SK-N-SH (cell line): ENCODE results near the gene AOAH. TPM values are rescaled to one million over a fixed set of nuclear protein-coding genes. Genes with fewer than 3 reads are reported as not detected.

Experiments used
- CTCF ChIA-PET: fragments of 300-600, 350-600 bp; formaldehyde crosslinking; extraction: SDS; loops from one replicate; lab custom pipeline; 2021; lab: Yijun Ruan, JAX
- POLR2A ChIA-PET: fragments of 350-600 bp; sonication (Branson Sonifier 250); formaldehyde crosslinking; extraction: SDS; loops from one replicate; lab custom pipeline; 2020; ENCODE audit warnings: antibody characterized with exemption, inconsistent platforms; lab: Yijun Ruan, JAX
- DNase-seq: peaks from one replicate; pipeline ENCODE4 v3.0.0; 2012
- H2AFZ ChIP-seq: fragments of 200-600 bp; sonication (generic); 2 replicates; pipeline ENCODE4 v1.8.1; 2016; ENCODE audit warnings: antibody characterized with exemption, mild to moderate bottlenecking, low read depth
- H3F3A ChIP-seq: fragments of 200-600 bp; sonication (generic); replicated peaks from 2 replicates; pipeline ENCODE3; 2016; ENCODE audit warnings: antibody characterized with exemption, mild to moderate bottlenecking; ENCODE audit not compliant: insufficient read depth
- H3K27ac ChIP-seq, 2 experiments: fragments of 200-500 bp in 1 of 2; fragments of 200-600 bp in 1 of 2; sonication (Bioruptor generic) in 1 of 2; sonication (generic), shearing (Covaris generic) in 1 of 2; 2 replicates each; pipeline versions ENCODE4 v1.5.1 to v1.6.1; 2014 to 2016; ENCODE audit warnings: low read depth in 2 of 2, inconsistent platforms in 1 of 2, low read length in 1 of 2, mild to moderate bottlenecking in 1 of 2, mixed read lengths in 1 of 2
- H3K27me3 ChIP-seq: fragments of 200-600 bp; sonication (generic), shearing (Covaris generic); 2 replicates; pipeline ENCODE4 v1.6.1; 2016; ENCODE audit warnings: mixed run types; ENCODE audit not compliant: insufficient read depth
- H3K36me3 ChIP-seq, 2 experiments: fragments of 200-500 bp in 1 of 2; fragments of 200-600 bp in 1 of 2; sonication (Bioruptor generic) in 1 of 2; sonication (generic) in 1 of 2; replicated peaks in 1 of 2; 2 replicates each; pipeline versions ENCODE3 to v1.5.1; 2014 to 2016; ENCODE audit warnings: low read length in 1 of 2, mild to moderate bottlenecking in 1 of 2; ENCODE audit not compliant: insufficient read depth in 2 of 2, control insufficient read depth in 1 of 2
- H3K4me1 ChIP-seq, 2 experiments: fragments of 200-500 bp in 1 of 2; fragments of 200-600 bp in 1 of 2; sonication (Bioruptor generic) in 1 of 2; sonication (generic), shearing (Covaris generic) in 1 of 2; 2 replicates each; pipeline versions ENCODE4 v1.5.1 to v1.6.1; 2014 to 2016; ENCODE audit warnings: low read depth in 1 of 2, low read length in 1 of 2, mixed run types in 1 of 2; ENCODE audit not compliant: insufficient read depth in 2 of 2, control insufficient read depth in 1 of 2
- H3K4me2 ChIP-seq: fragments of 200-600 bp; sonication (generic), shearing (Covaris generic); 2 replicates; pipeline ENCODE4 v1.6.1; 2017; ENCODE audit warnings: mixed run types
- H3K4me3 ChIP-seq, 2 experiments: fragments of 200-500 bp in 1 of 2; fragments of 200-600 bp in 1 of 2; sonication (Bioruptor generic) in 1 of 2; sonication (generic), shearing (Covaris generic) in 1 of 2; 2 replicates each; pipeline versions ENCODE4 v1.5.1 to v1.8.1; 2014 to 2016; ENCODE audit warnings: low read depth in 2 of 2, inconsistent platforms in 1 of 2, low read length in 1 of 2, mild to moderate bottlenecking in 1 of 2, mixed read lengths in 1 of 2, moderate library complexity in 1 of 2
- H3K79me2 ChIP-seq: fragments of 200-600 bp; sonication (generic); 2 replicates; pipeline ENCODE4 v1.8.1; 2017; ENCODE audit warnings: mild to moderate bottlenecking; ENCODE audit not compliant: insufficient read depth
- H3K9ac ChIP-seq: fragments of 200-600 bp; sonication (generic); 2 replicates; pipeline ENCODE4 v1.6.1; 2017; ENCODE audit warnings: mixed run types
- H3K9me2 ChIP-seq: fragments of 200-600 bp; sonication (generic); 2 replicates; pipeline ENCODE4 v1.6.1; 2017; ENCODE audit warnings: mixed run types
- H3K9me3 ChIP-seq: fragments of 200-600 bp; sonication (generic); 2 replicates; pipeline ENCODE4 v1.6.1; 2017; ENCODE audit warnings: mixed run types, mild to moderate bottlenecking, moderate library complexity
- H4K20me1 ChIP-seq: fragments of 200-600 bp; sonication (generic); 2 replicates; pipeline ENCODE4 v1.6.1; 2017; ENCODE audit warnings: mild to moderate bottlenecking, mixed run types; ENCODE audit not compliant: insufficient read depth
- EZH2phosphoT487 ChIP-seq: fragments of 200-600 bp; sonication (generic); IDR thresholded peaks from 2 replicates; pipeline ENCODE4 v1.6.1; 2017; ENCODE audit warnings: low read depth, mixed run types, mild to moderate bottlenecking, antibody characterized with exemption, moderate library complexity, borderline replicate concordance
- FOSL2 ChIP-seq: IDR thresholded peaks from 2 replicates; pipeline ENCODE4 v1.4.0; 2012; ENCODE audit warnings: low read depth, mild to moderate bottlenecking, moderate library complexity, borderline replicate concordance
- FOXJ3 ChIP-seq: sonication (generic); formaldehyde crosslinking; IDR thresholded peaks from 2 replicates; pipeline ENCODE4 v1.5.1; 2020; ENCODE audit warnings: mild to moderate bottlenecking, missing genetic modification reagents
- JUND ChIP-seq: IDR thresholded peaks from 2 replicates; pipeline ENCODE4 v1.4.0; 2012
- MEF2A ChIP-seq: IDR thresholded peaks from 2 replicates; pipeline ENCODE4 v1.4.0; 2012; ENCODE audit warnings: low read depth, borderline replicate concordance
- MXI1 ChIP-seq: IDR thresholded peaks from 2 replicates; pipeline ENCODE4 v1.6.1; 2012; ENCODE audit warnings: mild to moderate bottlenecking, low read depth, low read length, improper control_type of control experiment
- RAD21 ChIP-seq: IDR thresholded peaks from 2 replicates; pipeline ENCODE4 v1.6.1; 2012; ENCODE audit warnings: mild to moderate bottlenecking, low read length
- RCOR1 ChIP-seq: fragments of 150-350 bp; IDR thresholded peaks from 2 replicates; pipeline ENCODE4 v1.6.1; 2017; ENCODE audit warnings: antibody characterized with exemption, low read length
- RXRA ChIP-seq: IDR thresholded peaks from 2 replicates; pipeline ENCODE4 v1.4.0; 2012; ENCODE audit warnings: low read depth, mild to moderate bottlenecking, borderline replicate concordance
- SMC3 ChIP-seq: IDR thresholded peaks from 2 replicates; pipeline ENCODE4 v1.6.1; 2012; ENCODE audit warnings: low read depth, low read length, improper control_type of control experiment
- TAF1 ChIP-seq: IDR thresholded peaks from 2 replicates; pipeline ENCODE4 v1.6.1; 2012; ENCODE audit warnings: low read depth, mild to moderate bottlenecking, low read length, moderate library complexity, borderline replicate concordance
- TCF12 ChIP-seq: IDR thresholded peaks from 2 replicates; pipeline ENCODE4 v1.4.0; 2012
- TEAD4 ChIP-seq: IDR thresholded peaks from 2 replicates; pipeline ENCODE4 v1.4.0; 2012; ENCODE audit warnings: mild to moderate bottlenecking, borderline replicate concordance; ENCODE audit not compliant: insufficient read depth
- WGBS: methylation state at CpG from one replicate; pipeline ENCODE4 v1.1.6; 2017; ENCODE audit warnings: low lambda C conversion rate; 5-methylcytosine and 5-hydroxymethylcytosine counted together
- polyA plus RNA-seq, 3 experiments: library from polyadenylated mRNA; depleted of rRNA; stranded (reverse); fragments of >200 nt; gene quantifications; 2 replicates each; pipeline ENCODE4 v1.2.3, GENCODE V29; 2012
- TF ChIP-seq, protein P1 (sequence below): IDR thresholded peaks from 2 replicates; pipeline ENCODE4 v1.4.0; 2012; ENCODE audit warnings: low read depth
- TF ChIP-seq, protein P2 (sequence below): IDR thresholded peaks from 2 replicates; pipeline ENCODE4; 2012
- TF ChIP-seq, protein P3 (sequence below): IDR thresholded peaks from 2 replicates; pipeline ENCODE4 v1.6.1; 2012; ENCODE audit warnings: mild to moderate bottlenecking, low read depth, low read length, moderate library complexity

AOAH gene
- polyA plus RNA-seq, 1 of the 3 experiments (the other 2 are of a cell fraction), result not detected

DNA sequence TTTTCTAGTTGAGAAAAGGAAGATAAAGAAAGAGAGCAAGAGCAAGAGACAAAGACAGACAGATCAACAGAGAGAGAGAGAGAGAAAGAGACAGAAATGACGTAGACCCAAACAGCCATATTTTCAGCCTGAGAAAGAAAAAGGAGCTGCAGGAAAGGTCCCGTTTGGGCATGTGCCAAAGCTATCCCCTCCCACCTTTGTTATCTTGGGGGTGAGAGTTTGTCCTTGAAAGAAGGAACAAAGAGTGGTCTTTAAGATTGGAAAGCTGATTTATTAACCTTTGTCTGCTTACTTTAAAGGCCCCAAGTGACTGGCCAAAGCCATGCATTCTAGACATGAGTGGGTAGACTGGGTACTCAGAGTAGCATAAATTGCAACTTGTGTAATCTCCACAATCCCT lies 98.2 kb downstream of the AOAH start:
- no peaks in the 10 kb centered on the region; a peak in 1 of 4 replicates for H3K4me1 ChIP-seq
- no peak overlapping the region for H3K4me3 ChIP-seq
- no peak overlapping the region for H3K9ac ChIP-seq
- H3K4me2 ChIP-seq, result no peak overlapping the region
- DNase-seq, result no peak
- no peaks in the 10 kb centered on the region for H3K36me3 ChIP-seq
- ChIA-PET CTCF (interaction anchor here (0.7 to 1.5 kb wide), 2 partner anchors 20 to 267 kb away, joined by 3 read pairs; no protein-coding TSS in a partner anchor), POLR2A (no interaction called here)
- TF ChIP-seq MEF2A (no peak), RXRA (no peak), FOXJ3 (CRISPR knock-in tag) (no peak), RAD21 (no peak), FOSL2 (no peak), JUND (no peak), MXI1 (no peak), RCOR1 (no peak), TEAD4 (no peak), TCF12 (no peak), EZH2phosphoT487 (no peak), SMC3 (no peak), TAF1 (no peak)
- TF ChIP-seq, protein P1, sequence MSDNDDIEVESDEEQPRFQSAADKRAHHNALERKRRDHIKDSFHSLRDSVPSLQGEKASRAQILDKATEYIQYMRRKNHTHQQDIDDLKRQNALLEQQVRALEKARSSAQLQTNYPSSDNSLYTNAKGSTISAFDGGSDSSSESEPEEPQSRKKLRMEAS, result no peak
- TF ChIP-seq, protein P2, sequence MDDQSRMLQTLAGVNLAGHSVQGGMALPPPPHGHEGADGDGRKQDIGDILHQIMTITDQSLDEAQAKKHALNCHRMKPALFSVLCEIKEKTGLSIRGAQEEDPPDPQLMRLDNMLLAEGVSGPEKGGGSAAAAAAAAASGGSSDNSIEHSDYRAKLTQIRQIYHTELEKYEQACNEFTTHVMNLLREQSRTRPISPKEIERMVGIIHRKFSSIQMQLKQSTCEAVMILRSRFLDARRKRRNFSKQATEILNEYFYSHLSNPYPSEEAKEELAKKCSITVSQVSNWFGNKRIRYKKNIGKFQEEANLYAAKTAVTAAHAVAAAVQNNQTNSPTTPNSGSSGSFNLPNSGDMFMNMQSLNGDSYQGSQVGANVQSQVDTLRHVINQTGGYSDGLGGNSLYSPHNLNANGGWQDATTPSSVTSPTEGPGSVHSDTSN, result no peak
- TF ChIP-seq, protein P3, sequence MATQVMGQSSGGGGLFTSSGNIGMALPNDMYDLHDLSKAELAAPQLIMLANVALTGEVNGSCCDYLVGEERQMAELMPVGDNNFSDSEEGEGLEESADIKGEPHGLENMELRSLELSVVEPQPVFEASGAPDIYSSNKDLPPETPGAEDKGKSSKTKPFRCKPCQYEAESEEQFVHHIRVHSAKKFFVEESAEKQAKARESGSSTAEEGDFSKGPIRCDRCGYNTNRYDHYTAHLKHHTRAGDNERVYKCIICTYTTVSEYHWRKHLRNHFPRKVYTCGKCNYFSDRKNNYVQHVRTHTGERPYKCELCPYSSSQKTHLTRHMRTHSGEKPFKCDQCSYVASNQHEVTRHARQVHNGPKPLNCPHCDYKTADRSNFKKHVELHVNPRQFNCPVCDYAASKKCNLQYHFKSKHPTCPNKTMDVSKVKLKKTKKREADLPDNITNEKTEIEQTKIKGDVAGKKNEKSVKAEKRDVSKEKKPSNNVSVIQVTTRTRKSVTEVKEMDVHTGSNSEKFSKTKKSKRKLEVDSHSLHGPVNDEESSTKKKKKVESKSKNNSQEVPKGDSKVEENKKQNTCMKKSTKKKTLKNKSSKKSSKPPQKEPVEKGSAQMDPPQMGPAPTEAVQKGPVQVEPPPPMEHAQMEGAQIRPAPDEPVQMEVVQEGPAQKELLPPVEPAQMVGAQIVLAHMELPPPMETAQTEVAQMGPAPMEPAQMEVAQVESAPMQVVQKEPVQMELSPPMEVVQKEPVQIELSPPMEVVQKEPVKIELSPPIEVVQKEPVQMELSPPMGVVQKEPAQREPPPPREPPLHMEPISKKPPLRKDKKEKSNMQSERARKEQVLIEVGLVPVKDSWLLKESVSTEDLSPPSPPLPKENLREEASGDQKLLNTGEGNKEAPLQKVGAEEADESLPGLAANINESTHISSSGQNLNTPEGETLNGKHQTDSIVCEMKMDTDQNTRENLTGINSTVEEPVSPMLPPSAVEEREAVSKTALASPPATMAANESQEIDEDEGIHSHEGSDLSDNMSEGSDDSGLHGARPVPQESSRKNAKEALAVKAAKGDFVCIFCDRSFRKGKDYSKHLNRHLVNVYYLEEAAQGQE, result no peak
- no peaks in the 10 kb centered on the region for H4K20me1 ChIP-seq
- no peak overlapping the region for H2AFZ ChIP-seq
- no peaks in the 10 kb centered on the region for H3K9me3 ChIP-seq
- peaks cover 24% of the 10 kb centered on the region; the same call in 1 of the 2 replicates for H3K27me3 ChIP-seq
- no peaks in the 10 kb centered on the region for H3K9me2 ChIP-seq
- H3K79me2 ChIP-seq, result no peaks in the 10 kb centered on the region
- H3K27ac ChIP-seq, result no peak overlapping the region
- H3F3A ChIP-seq, result no peaks in the 10 kb centered on the region
- WGBS, result 44% methylated on average over 2 of the region's 2 CpGs
